Measurements from ENCODE around the gene ITGAX. TPM values are rescaled to one million over a fixed set of nuclear protein-coding genes. Genes with fewer than 3 reads are reported as not detected.

The ITGAX gene
- total and polyA plus RNA-seq, 10 of the 15 experiments (the other 5 are each of a cell fraction or from before 2014, with no cell fraction given) = 1.6 to 37.9 (median 17.9) TPM

DNA sequence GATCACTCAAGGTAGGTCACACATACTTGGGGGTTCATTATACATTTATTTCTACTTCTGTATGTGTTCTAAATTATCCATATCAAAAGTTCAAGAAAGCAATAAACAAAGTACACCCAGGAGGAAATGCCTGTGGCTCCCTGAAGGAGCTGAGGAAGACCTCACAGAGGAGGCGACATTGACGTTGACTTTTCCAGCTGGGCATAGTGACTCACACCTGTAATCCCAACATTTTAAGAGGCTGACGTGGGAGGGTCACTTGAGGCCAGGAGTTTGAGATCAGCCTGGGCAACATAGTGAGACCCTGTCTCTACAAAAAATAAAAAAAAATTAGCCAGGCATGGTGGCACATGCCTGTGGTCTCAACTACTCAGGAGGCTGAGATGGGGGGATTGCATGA, 54.5 kb downstream of the ITGAX start (continued):
- TF ChIP-seq, protein P1, sequence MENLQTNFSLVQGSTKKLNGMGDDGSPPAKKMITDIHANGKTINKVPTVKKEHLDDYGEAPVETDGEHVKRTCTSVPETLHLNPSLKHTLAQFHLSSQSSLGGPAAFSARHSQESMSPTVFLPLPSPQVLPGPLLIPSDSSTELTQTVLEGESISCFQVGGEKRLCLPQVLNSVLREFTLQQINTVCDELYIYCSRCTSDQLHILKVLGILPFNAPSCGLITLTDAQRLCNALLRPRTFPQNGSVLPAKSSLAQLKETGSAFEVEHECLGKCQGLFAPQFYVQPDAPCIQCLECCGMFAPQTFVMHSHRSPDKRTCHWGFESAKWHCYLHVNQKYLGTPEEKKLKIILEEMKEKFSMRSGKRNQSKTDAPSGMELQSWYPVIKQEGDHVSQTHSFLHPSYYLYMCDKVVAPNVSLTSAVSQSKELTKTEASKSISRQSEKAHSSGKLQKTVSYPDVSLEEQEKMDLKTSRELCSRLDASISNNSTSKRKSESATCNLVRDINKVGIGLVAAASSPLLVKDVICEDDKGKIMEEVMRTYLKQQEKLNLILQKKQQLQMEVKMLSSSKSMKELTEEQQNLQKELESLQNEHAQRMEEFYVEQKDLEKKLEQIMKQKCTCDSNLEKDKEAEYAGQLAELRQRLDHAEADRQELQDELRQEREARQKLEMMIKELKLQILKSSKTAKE (IDR thresholded peaks at IDR 0.05; ENCODE audit: low read depth, poor library complexity, severe bottlenecking) = no peak
- TF ChIP-seq, protein P2, sequence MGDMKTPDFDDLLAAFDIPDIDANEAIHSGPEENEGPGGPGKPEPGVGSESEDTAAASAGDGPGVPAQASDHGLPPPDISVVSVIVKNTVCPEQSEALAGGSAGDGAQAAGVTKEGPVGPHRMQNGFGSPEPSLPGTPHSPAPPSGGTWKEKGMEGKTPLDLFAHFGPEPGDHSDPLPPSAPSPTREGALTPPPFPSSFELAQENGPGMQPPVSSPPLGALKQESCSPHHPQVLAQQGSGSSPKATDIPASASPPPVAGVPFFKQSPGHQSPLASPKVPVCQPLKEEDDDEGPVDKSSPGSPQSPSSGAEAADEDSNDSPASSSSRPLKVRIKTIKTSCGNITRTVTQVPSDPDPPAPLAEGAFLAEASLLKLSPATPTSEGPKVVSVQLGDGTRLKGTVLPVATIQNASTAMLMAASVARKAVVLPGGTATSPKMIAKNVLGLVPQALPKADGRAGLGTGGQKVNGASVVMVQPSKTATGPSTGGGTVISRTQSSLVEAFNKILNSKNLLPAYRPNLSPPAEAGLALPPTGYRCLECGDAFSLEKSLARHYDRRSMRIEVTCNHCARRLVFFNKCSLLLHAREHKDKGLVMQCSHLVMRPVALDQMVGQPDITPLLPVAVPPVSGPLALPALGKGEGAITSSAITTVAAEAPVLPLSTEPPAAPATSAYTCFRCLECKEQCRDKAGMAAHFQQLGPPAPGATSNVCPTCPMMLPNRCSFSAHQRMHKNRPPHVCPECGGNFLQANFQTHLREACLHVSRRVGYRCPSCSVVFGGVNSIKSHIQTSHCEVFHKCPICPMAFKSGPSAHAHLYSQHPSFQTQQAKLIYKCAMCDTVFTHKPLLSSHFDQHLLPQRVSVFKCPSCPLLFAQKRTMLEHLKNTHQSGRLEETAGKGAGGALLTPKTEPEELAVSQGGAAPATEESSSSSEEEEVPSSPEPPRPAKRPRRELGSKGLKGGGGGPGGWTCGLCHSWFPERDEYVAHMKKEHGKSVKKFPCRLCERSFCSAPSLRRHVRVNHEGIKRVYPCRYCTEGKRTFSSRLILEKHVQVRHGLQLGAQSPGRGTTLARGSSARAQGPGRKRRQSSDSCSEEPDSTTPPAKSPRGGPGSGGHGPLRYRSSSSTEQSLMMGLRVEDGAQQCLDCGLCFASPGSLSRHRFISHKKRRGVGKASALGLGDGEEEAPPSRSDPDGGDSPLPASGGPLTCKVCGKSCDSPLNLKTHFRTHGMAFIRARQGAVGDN (IDR thresholded peaks at IDR 0.05) = no peak
- TF ChIP-seq SP1 (IDR thresholded peaks at IDR 0.05; ENCODE audit: low read depth, low read length) (no peak), YBX1 (IDR thresholded peaks at IDR 0.05) (no peak), ETV6 (conservative IDR thresholded peaks at IDR 0.05 in 1 of 2, IDR thresholded peaks at IDR 0.05 in 1 of 2; ENCODE audit: borderline replicate concordance in 1 of 2, low read depth in 1 of 2) (no peak), ZBED1 (IDR thresholded peaks at IDR 0.05; ENCODE audit: borderline replicate concordance) (no peak), CREB1 (IDR thresholded peaks at IDR 0.05; ENCODE audit: low read depth) (no peak), ZNF207 (IDR thresholded peaks at IDR 0.05; ENCODE audit: borderline replicate concordance) (no peak), NR2C1 (IDR thresholded peaks at IDR 0.05) (no peak)
- TF ChIP-seq, protein P3, sequence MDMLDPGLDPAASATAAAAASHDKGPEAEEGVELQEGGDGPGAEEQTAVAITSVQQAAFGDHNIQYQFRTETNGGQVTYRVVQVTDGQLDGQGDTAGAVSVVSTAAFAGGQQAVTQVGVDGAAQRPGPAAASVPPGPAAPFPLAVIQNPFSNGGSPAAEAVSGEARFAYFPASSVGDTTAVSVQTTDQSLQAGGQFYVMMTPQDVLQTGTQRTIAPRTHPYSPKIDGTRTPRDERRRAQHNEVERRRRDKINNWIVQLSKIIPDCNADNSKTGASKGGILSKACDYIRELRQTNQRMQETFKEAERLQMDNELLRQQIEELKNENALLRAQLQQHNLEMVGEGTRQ (IDR thresholded peaks at IDR 0.05; ENCODE audit: borderline replicate concordance, low read depth, low read length) = no peak

Measured in GM12878 (cell line).